Right lobe of liver (tissue), 6 donors: ENCODE measurements around the gene SLC44A4. TPM values are rescaled to one million over a fixed set of nuclear protein-coding genes. Genes with fewer than 3 reads are reported as not detected.
"Not testable (repeated sequence)": the region's sequence is repeated elsewhere in the genome, so short reads cannot be mapped to it uniquely, and the experiment has no call there.

Experiments used
- ATAC-seq, 4 donors: fragments of 200-7000 bp; cut with Tn5 transposase; one replicate each; pipeline ENCODE4 v1.9.1; 2020; ENCODE audit warnings: mild to moderate bottlenecking in 4 of 4, moderate library complexity in 4 of 4
- DNase-seq, 3 donors: peaks; one replicate each; pipeline ENCODE4 v3.0.0-alpha.2; 2020
- H3K27ac ChIP-seq, 3 donors: fragments of 200-600 bp; one replicate each; pipeline ENCODE4 v1.8.0; 2022
- H3K27me3 ChIP-seq, 2 donors: fragments of 200-600 bp; one replicate each; pipeline ENCODE4 v1.8.0; 2022
- H3K36me3 ChIP-seq, 4 donors: fragments of 200-600 bp; sonication (generic) in 1 of 4; one replicate each; pipeline versions ENCODE4 v1.5.1 to v1.8.0; 2017 to 2022; ENCODE audit warnings: control low read depth in 1 of 4
- H3K4me1 ChIP-seq, 4 donors: fragments of 200-600 bp; sonication (generic) in 1 of 4; one replicate each; pipeline versions ENCODE4 v1.5.1 to v1.8.0; 2017 to 2022; ENCODE audit warnings: control low read depth in 1 of 4
- H3K4me3 ChIP-seq, 3 donors: fragments of 200-600 bp; one replicate each; pipeline ENCODE4 v1.8.0; 2022
- H3K9me3 ChIP-seq, 4 donors: fragments of 200-600 bp; sonication (generic) in 1 of 4; one replicate each; pipeline versions ENCODE4 v1.5.1 to v1.8.0; 2017 to 2022; ENCODE audit warnings: control low read depth in 1 of 4
- POLR2A ChIP-seq: fragments of 450-650 bp; IDR thresholded peaks from one replicate; pipeline ENCODE4 v1.6.1; 2017; ENCODE audit warnings: antibody characterized with exemption, mild to moderate bottlenecking
- WGBS: methylation state at CpG from one replicate; pipeline ENCODE4 v1.1.6; 2018; ENCODE audit warnings: low coverage, low lambda C conversion rate; ENCODE audit not compliant: insufficient coverage; ENCODE audit errors: missing lambda C conversion rate; 5-methylcytosine and 5-hydroxymethylcytosine counted together
- intact Hi-C, 2 donors: fragments of 100-400 bp; cut with DNase I; formaldehyde crosslinking; loops; one replicate each; pipeline versions ENCODE4 v1.11.2 to v1.14.1; 2022
- total RNA-seq, 6 experiments: library from RNA; depleted of rRNA in 2 of 6; stranded (reverse); fragments of >200 nt in 2 of 6; fragmentation: NEBNext Ultra II Directional in 3 of 6; extraction: Animal tissue kit (Norgen Biotek cat#: 25700) in 3 of 6; gene quantifications; one replicate each; pipeline versions ENCODE4 v1.1.0 to v1.2.4, GENCODE V29; 2016 to 2023
- TF ChIP-seq, protein P1 (sequence below), 4 donors: fragments of 200-600 bp in 3 of 4; fragments of 450-650 bp in 1 of 4; IDR thresholded peaks; one replicate each; pipeline versions ENCODE4 v1.5.1 to v1.8.0; 2016 to 2022; ENCODE audit warnings: antibody characterized with exemption in 4 of 4, mild to moderate bottlenecking in 2 of 4
- donor health status: DM: no; HTN: yes; CAD: no.
- donor health status: DM: no; HTN: no; CAD: no.
- donor health status: DM: no; HTN: no; CAD: no.
- donor health status: DM: no; HTN: yes; CAD: no.
- donor health status: DM: no; HTN: yes; CAD: no.

SLC44A4 gene
- total RNA-seq, 6 experiments from 2014 or later: 0.09 to 0.25 TPM; not detected in 4

DNA sequence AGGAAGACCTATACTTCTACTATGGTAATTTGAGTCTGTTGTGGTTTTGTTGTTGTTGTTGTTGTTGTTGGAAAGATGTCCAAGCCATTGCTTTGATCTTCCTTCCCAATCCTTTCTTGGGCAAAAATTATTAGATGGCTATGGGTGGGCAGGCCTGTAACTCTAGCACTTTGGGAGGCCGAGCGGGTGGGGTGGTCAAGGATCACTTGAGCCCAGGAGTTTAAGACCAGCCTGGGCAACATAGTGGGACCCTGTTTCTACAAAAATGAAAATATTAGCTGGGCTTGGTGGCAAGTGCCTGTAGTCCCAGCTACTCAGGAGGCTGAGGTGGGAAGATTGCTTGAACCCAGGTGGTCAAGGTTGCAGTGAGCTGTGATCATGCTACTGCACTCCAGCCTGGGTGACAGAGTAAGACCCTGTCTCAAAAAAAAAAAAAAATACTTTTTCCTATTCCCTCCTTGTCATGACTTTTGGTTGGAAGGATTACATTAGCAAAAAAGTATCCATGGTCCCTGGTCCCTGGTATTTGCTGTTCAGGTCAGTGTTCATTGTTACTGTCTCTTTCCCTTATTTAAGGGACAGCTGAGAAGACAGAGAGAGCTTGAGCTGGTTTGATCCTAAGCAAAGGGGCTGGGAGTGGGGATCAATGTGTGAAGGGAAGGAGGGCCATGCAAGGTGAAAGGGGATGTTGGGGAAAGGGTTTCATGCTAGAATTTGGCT lies 27.9 kb downstream of the SLC44A4 start:
- ATAC-seq: peak in 1 of 4 donors; percentile 45
- intact Hi-C loops: no loop called here
- Histone ChIP-seq H3K27me3 (no peaks in the 10 kb centered on the region), H3K4me3 (no peak overlapping the region), H3K4me1 (peaks cover 0 to 10% (median 0%) of the 10 kb centered on the region in 4 donors), H3K9me3 (no peaks in the 10 kb centered on the region), H3K27ac (no peak overlapping the region), H3K36me3 (no peaks in the 10 kb centered on the region)
- DNase-seq: no peak
- TF ChIP-seq, protein P1, sequence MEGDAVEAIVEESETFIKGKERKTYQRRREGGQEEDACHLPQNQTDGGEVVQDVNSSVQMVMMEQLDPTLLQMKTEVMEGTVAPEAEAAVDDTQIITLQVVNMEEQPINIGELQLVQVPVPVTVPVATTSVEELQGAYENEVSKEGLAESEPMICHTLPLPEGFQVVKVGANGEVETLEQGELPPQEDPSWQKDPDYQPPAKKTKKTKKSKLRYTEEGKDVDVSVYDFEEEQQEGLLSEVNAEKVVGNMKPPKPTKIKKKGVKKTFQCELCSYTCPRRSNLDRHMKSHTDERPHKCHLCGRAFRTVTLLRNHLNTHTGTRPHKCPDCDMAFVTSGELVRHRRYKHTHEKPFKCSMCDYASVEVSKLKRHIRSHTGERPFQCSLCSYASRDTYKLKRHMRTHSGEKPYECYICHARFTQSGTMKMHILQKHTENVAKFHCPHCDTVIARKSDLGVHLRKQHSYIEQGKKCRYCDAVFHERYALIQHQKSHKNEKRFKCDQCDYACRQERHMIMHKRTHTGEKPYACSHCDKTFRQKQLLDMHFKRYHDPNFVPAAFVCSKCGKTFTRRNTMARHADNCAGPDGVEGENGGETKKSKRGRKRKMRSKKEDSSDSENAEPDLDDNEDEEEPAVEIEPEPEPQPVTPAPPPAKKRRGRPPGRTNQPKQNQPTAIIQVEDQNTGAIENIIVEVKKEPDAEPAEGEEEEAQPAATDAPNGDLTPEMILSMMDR (IDR thresholded peaks at IDR 0.05): no peak
- no peak for TF ChIP-seq POLR2A
- WGBS: 94% methylated on average over 2 of the region's 2 CpGs

DNA sequence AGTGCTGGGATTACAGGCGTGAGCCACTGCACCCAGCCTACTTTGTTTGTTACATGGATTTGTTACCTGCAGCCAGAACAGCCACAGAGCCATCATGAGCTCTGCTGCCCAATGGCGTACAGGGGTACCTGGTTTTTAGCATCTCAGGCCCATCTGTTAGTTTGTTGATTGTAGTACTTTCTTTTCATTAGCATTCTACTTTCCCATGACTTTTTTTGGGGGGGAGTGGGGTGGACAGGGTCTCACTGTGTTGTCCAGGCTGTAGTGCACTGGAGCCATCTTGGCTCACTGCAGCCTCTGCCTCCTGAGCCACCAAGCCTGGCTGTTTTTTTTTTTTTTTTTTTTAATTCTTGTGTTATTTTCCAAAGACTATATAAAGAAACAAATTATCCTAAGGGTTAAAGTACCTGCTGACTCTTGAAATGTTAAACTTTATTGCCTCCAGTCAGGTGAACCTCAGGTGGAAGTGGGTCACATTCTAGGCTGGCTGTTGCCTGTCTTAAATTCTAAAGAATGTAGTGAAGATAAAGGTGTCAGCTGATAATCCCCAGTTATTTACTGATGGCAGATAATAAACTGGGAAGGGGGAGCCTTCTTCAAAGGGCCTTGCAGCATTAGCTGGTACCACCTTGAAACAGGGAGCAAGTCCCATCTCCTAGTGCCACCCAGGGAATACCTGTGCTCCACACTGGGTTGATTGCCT lies 31.4 kb downstream of the SLC44A4 start:
- WGBS: 93% methylated on average over 2 of the region's 2 CpGs
- H3K27ac ChIP-seq: no peak overlapping the region

DNA sequence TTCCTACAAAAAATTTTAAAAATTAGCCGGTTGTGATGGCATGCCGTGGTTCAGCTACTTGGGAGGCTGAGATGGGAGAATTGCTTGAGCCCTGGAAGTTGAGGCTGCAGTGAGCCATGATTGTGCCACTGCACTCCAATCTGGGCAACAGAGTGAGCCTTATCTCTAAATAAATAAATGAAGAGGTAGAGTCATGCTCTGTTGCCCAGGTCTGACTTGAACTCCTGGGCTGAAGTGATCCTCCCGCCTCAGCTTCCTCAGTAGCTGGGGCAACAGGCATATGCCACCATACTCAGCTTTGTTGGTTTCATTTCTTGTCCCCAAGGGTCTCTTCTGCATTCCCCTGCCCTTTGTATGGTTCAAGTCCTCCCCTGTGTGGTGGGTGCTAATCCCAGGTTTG lies 34.3 kb downstream of the SLC44A4 start:
- no peak overlapping the region for H3K27ac ChIP-seq
- H3K4me1 ChIP-seq: no peaks in the 10 kb centered on the region
- 94% methylated on average over 3 of the region's 3 CpGs for WGBS
- H3K36me3 ChIP-seq: peaks cover 6 to 16% (median 10%) of the 10 kb centered on the region in 4 donors
- intact Hi-C loops: no loop called here
- TF ChIP-seq, protein P1 (IDR thresholded peaks at IDR 0.05): no peak
- TF ChIP-seq POLR2A: no peak
- ATAC-seq (peak in 3 of 4 donors; percentile 23 to 45 (median 38)), DNase-seq (no peak)
- no peaks in the 10 kb centered on the region for H3K27me3 ChIP-seq
- no peaks in the 10 kb centered on the region for H3K9me3 ChIP-seq
- H3K4me3 ChIP-seq: no peak overlapping the region

More for the DNA sequence above, 31.4 kb downstream of the SLC44A4 start:
- peaks cover 0 to 10% (median 0%) of the 10 kb centered on the region in 4 donors for H3K4me1 ChIP-seq
- intact Hi-C loops: no loop called here
- no peaks in the 10 kb centered on the region for H3K27me3 ChIP-seq
- H3K9me3 ChIP-seq: no peaks in the 10 kb centered on the region
- ATAC-seq (no peak), DNase-seq (no peak)
- TF ChIP-seq POLR2A: no peak
- H3K36me3 ChIP-seq: no peaks in the 10 kb centered on the region
- H3K4me3 ChIP-seq: no peak overlapping the region

DNA sequence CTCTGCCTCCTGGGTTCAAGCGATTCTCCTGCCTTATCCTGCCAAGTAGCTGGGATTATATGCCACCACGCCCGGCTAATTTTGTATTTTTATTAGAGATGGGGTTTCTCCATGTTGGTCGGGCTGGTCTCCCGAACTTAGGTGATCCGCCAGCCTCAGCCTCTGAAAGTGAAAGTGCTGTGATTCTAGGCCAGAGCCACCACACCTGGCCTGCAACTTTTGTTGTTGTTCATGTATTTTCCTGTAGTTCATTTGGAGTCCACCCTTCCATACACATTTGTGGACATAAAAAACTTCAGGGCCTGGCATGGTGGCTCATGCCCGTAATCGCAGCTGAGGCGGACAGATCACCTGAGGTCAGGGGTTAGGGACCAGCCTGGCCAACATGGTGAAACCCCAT lies 36.7 kb downstream of the SLC44A4 start:
- H3K27me3 ChIP-seq: no peaks in the 10 kb centered on the region
- H3K27ac ChIP-seq: no peak overlapping the region
- WGBS: 97% methylated on average over 9 of the region's 9 CpGs
- peaks cover 11 to 41% (median 24%) of the 10 kb centered on the region in 4 donors for H3K36me3 ChIP-seq
- H3K9me3 ChIP-seq: no peaks in the 10 kb centered on the region
- no peak overlapping the region for H3K4me3 ChIP-seq
- DNase-seq (no peak), ATAC-seq (no peak)
- peaks cover 0 to 14% (median 4%) of the 10 kb centered on the region in 4 donors for H3K4me1 ChIP-seq
- intact Hi-C loops: no loop called here
- no peak for TF ChIP-seq POLR2A
- TF ChIP-seq, protein P1 (IDR thresholded peaks at IDR 0.05): no peak

DNA sequence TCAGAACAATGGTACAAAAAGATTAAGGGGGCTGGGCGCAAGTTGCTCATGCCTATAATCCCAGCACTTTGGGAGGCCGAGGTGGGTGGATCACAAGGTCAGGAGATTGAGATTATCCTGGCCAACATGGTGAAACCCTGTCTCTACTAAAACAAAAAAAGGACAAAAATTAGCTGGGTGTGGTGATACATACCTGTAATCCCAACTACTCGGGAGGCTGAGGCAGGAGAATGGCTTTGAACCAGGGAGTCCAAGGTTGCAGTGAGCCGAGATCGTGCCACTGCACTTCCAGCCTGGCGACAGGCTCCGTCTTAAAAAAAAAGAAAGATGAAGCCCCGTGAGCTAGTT lies 39.0 kb downstream of the SLC44A4 start:
- intact Hi-C loops: loop anchor here (10.0 kb wide), 1 partner anchor 65 kb away; the partner anchor contains the start of gene VWA7 (in 2 of the 2)
- H3K4me1 ChIP-seq: peaks cover 0 to 27% (median 10%) of the 10 kb centered on the region in 4 donors
- H3K9me3 ChIP-seq, H3K27me3 ChIP-seq, ATAC-seq, H3K4me3 ChIP-seq, H3K27ac ChIP-seq, DNase-seq: not testable (repeated sequence)
- 86% methylated on average over 8 of the region's 8 CpGs for WGBS
- H3K36me3 ChIP-seq: peaks cover 11 to 41% (median 24%) of the 10 kb centered on the region in 4 donors
